ENCODE measurements around the gene ZNF235. TPM values are rescaled to one million over a fixed set of nuclear protein-coding genes. Genes with fewer than 3 reads are reported as not detected.
"Not testable (repeated sequence)": the region's sequence is repeated elsewhere in the genome, so short reads cannot be mapped to it uniquely, and the experiment has no call there.

Gene ZNF235
- total RNA-seq, 1 experiment from 2014 or later = 4.7 TPM

GRCh38 chr19:44260695-44261446, 44.0 kb downstream of the ZNF235 start:
- no peak for DNase-seq (ENCODE audit: low read depth, low spot score)
- in situ Hi-C loops (cut with HindIII; ENCODE audit: low pct_unique_long_range_greater_than_20kb, low sequenced_read_pairs) = no loop called here

GRCh38 chr19:44260343-44260681, 44.5 kb downstream of the ZNF235 start:
- no peak for DNase-seq (ENCODE audit: low read depth, low spot score)
- in situ Hi-C loops (cut with HindIII; ENCODE audit: low pct_unique_long_range_greater_than_20kb, low sequenced_read_pairs) = no loop called here

GRCh38 chr19:44258835-44259413, 45.9 kb downstream of the ZNF235 start:
- DNase-seq (ENCODE audit: low read depth, low spot score) = no peak
- in situ Hi-C loops (cut with HindIII; ENCODE audit: low pct_unique_long_range_greater_than_20kb, low sequenced_read_pairs) = no loop called here

GRCh38 chr19:44258136-44258535, 46.7 kb downstream of the ZNF235 start:
- in situ Hi-C loops (cut with HindIII; ENCODE audit: low pct_unique_long_range_greater_than_20kb, low sequenced_read_pairs) = no loop called here
- no peak for DNase-seq (ENCODE audit: low read depth, low spot score)

DNA sequence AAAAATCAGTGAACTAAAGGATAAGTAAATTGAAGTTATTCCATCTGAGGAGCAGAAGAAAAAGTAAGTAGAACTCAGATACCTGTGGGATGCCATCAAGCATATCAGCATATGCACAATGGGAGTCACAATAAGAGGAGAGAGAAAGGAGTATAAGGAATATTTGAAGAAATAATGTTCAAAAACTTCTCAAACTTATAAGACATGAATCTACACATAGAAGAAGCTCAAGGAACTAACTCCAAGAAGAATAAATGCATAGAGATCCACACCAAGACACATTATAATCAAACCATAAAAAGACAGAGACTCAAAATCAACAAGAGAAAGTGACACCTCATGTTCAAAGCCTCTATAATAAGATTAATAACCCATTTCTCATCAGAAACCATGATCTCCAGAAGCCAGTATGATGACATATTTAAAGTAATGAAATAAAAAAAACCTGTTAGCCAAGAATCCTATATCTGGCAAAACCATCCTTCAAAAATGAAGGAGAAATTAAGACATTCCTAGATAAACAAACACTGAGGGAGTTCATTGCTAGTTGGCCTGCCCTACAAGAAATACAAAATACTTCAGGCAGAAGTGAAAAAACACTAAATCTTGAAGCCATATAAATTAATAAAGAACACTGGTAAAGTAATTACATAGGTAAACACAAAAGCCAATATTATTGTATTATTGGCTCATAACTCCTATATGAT, 49.0 kb downstream of the ZNF235 start:
- DNase-seq (ENCODE audit: low read depth, low spot score) = no peak
- in situ Hi-C loops (cut with HindIII; ENCODE audit: low pct_unique_long_range_greater_than_20kb, low sequenced_read_pairs) = no loop called here

DNA sequence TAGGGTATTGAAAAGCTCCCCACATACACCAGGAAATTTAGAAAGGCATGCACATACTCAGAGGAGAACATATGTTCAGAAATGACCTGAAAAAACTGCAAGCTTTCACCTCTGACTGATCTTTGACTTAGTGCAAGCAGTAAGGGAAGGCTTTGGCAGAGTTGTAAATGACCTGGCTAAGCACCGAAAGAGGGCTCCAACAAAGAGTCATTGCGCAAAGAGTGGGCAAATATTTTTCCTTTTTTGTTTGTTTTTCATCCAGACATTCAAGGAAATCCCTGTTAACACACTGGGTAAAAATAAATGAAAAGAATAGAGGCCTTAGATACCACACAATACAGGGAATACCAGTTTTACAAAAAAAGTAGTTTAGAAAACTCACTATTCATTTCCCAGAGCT, 50.3 kb downstream of the ZNF235 start:
- no peak for DNase-seq (ENCODE audit: low read depth, low spot score)
- in situ Hi-C loops (cut with HindIII; ENCODE audit: low pct_unique_long_range_greater_than_20kb, low sequenced_read_pairs) = no loop called here

GRCh38 chr19:44253392-44253791, 51.4 kb downstream of the ZNF235 start:
- DNase-seq (ENCODE audit: low read depth, low spot score); in situ Hi-C loops (cut with HindIII; ENCODE audit: low pct_unique_long_range_greater_than_20kb, low sequenced_read_pairs): not testable (repeated sequence)

DNA sequence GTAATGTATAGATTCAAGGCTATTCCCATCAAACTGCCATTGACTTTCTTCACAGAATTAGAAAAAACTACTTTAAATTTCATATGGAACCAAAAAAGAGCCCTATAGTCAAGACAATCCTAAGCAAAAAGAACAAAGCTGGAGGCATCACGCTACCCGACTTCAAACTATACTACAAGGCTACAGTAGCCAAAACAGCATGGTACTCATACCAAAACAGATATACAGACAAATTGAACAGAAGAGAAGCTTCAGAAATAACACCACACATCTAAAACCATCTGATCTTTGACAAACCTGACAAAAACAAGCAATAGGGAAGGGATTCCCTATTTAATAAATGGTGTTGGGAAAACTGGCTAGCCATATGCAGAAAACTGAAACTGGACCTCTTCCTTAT, 52.5 kb downstream of the ZNF235 start:
- DNase-seq (ENCODE audit: low read depth, low spot score); in situ Hi-C loops (cut with HindIII; ENCODE audit: low pct_unique_long_range_greater_than_20kb, low sequenced_read_pairs): not testable (repeated sequence)

DNA sequence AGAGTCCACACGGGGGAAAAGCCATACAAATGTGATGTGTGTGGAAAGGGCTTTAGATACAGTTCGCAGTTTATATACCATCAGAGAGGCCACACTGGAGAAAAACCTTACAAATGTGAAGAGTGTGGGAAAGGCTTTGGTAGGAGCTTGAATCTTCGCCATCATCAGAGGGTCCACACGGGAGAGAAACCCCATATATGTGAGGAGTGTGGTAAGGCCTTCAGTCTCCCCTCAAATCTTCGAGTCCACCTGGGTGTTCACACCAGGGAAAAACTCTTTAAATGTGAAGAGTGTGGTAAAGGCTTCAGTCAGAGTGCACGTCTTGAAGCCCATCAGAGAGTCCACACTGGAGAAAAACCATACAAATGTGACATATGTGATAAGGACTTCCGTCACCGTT, 68.4 kb downstream of the ZNF235 start:
- no peak for DNase-seq (ENCODE audit: low read depth, low spot score)
- in situ Hi-C loops (cut with HindIII; ENCODE audit: low pct_unique_long_range_greater_than_20kb, low sequenced_read_pairs) = no loop called here

Small RNAs within 50 kb of the gene (small RNA-seq; reads per million reads assigned to genes)
- 0 reads per million in 2 experiments for gene NDUFA3P1

Other genes starting within 250 kb of the ZNF235 start
- gene ZNF284, start 232.9 kb downstream of the ZNF235 start, total RNA-seq (2014; rRNA removed; shearing (Covaris generic)) = 3.2 and 3.5 TPM in 2 replicates
- 17.7 and 22.4 TPM in 2 replicates for gene ZNF224, start 210.7 kb downstream of the ZNF235 start, total RNA-seq (2014; rRNA removed; shearing (Covaris generic))
- gene ZNF225, start 191.6 kb downstream of the ZNF235 start, total RNA-seq (2014; rRNA removed; shearing (Covaris generic)) = 3.4 and 4.4 TPM in 2 replicates
- 7.0 and 7.4 TPM in 2 replicates for gene ZNF234, start 163.5 kb downstream of the ZNF235 start, total RNA-seq (2014; rRNA removed; shearing (Covaris generic))
- 9.5 and 21.2 TPM in 2 replicates for gene ZNF226, start 139.9 kb downstream of the ZNF235 start, total RNA-seq (2014; rRNA removed; shearing (Covaris generic))
- gene ZNF227, start 92.5 kb downstream of the ZNF235 start, total RNA-seq (2014; rRNA removed; shearing (Covaris generic)) = 16.2 and 16.7 TPM in 2 replicates
- gene ZNF233, start 45.1 kb downstream of the ZNF235 start, total RNA-seq (2014; rRNA removed; shearing (Covaris generic)) = 0.35 and 0.61 TPM in 2 replicates
- 2.9 and 3.1 TPM in 2 replicates for gene ZNF112, start 51.7 kb upstream of the ZNF235 start, total RNA-seq (2014; rRNA removed; shearing (Covaris generic))
- gene ZNF285, start 96.6 kb upstream of the ZNF235 start, total RNA-seq (2014; rRNA removed; shearing (Covaris generic)) = 2.6 and 3.6 TPM in 2 replicates
- 0.29 and 0.98 TPM in 2 replicates for gene ZNF229, start 143.4 kb upstream of the ZNF235 start, total RNA-seq (2014; rRNA removed; shearing (Covaris generic))
- gene ZNF180, start 195.5 kb upstream of the ZNF235 start, total RNA-seq (2014; rRNA removed; shearing (Covaris generic)) = 6.7 and 7.4 TPM in 2 replicates
- gene CEACAM20, start 224.7 kb upstream of the ZNF235 start, total RNA-seq (2014; rRNA removed; shearing (Covaris generic)) = not detected in 2 replicates